AG08396 (cell line): Measurements from ENCODE around the gene NDUFV3.
A peak's percentile ranks its signal among the peaks of the same experiment; 100 is the strongest.
"Not testable (repeated sequence)": the region's sequence is repeated elsewhere in the genome, so short reads cannot be mapped to it uniquely, and the experiment has no call there.

Experiments used
- DNase-seq: peaks from one replicate; pipeline ENCODE4 v3.0.0; 2012; ENCODE audit warnings: low spot score, mixed read lengths

The NDUFV3 gene

GRCh38 chr21:42892931-42893755 is at the start of gene NDUFV3:
Gene NDUFV3 (plus strand): TSS chr21:42893309. CDS start chr21:42893334, 25 bp downstream.
- peak; percentile 99 for DNase-seq

GRCh38 chr21:42844411-42845113 is 48.5 kb upstream of the NDUFV3 start:
- no peak for DNase-seq

DNA sequence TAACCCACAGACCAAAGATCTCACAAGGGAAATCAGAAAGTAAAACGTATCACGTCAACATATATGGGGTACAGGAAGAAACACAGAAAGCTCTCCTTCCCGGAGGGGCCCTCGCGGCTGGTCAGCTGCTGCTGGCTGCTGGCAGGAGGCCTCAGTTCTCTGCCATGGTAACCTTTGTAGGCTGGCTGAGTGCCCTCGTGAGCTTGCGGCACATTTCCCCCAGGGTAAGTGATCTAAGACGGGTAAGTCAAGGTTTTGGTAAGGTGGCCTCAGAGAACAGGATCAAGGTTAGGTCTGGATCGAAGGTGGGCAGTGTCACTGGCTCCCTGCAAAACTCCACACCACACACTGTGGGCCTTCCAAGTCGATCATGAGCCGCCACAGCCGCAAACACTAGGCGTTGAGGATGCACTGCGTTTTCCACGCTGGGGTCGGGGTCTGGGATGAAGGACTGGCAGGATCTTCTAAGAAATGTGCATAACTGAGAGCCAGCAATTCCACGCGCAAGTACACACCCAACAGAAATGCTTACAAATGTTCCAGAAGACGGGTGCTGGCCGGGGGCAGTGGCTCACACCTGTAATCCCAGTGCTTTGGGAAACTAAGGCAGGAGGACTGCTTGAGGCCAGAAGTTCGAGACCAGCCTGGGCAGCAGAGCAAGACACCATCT is 47.7 kb upstream of the NDUFV3 start:
- DNase-seq = no peak

DNA sequence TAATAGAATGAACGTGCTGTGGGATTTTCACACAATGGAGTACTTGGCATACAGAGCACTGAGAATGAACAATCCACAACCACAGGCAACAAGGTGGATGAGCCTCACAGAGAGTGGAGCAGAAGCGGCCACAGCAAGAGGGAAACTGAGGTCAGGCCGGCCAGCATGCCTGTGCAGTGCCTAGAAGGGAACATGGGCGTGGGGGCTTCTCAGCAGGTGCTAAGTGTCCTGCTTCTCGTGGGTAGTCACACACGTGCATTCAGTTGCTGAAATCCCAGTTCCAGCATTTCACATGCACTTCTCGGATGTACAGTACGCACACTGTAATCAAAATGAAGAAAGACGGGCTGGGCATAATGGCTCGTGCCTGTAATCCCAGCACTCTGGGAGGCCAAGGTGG is 46.9 kb upstream of the NDUFV3 start:
- DNase-seq = no peak

- DNase-seq = no peak
Measured at GRCh38 chr21:42847051-42847707, 45.9 kb upstream of the NDUFV3 start.

DNA sequence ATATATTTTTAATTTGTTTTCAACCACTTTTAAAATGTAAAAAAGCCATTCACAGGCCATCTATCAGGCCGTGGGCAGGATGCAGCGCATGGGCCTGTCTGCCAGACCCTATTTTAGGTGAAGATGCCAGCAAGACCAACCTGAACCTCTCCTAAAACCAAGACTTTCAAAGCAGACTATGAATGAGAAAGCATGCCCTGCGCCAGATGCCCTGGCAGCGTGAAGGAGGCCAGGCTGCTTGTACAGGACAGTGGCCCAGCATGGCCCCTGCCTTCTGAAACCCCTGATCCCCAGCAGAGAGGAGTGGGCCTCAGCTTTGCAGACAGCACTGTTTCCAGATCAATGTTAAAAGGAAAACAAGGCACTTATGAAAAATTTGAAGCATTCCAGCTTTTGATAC is 45.4 kb upstream of the NDUFV3 start:
- no peak for DNase-seq

DNA sequence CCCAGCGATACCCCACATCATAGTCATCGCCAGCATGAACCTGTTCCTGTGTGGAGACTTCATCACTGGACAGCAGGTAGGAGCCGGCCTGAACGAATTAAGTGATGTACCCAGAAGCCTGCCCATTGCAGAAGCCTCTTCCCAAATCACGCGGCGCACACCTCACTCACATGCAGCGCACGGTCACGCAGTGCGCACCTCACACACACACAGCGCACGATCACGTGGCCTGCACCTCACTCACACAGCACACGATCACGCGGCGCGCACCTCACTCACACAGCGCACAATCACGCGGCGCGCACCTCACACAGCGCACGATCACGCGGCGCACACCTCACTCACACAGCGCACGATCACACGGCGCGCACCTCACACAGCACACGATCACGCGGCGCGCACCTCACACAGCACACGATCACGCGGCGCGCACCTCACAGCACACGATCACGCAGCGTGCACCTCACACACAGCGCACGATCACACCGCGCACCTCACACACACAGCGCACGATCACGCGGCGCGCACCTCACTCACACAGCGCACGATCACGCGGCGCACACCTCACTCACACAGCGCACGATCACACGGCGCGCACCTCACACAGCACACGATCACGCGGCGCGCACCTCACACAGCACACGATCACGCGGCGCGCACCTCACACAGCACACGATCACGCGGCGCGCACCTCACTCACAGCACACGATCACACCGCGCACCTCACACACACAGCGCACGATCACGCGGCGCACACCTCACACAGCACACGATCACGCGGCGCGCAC is 44.8 kb upstream of the NDUFV3 start:
- DNase-seq = not testable (repeated sequence)

GRCh38 chr21:42848932-42849758 is 44.0 kb upstream of the NDUFV3 start:
- no peak for DNase-seq

DNA sequence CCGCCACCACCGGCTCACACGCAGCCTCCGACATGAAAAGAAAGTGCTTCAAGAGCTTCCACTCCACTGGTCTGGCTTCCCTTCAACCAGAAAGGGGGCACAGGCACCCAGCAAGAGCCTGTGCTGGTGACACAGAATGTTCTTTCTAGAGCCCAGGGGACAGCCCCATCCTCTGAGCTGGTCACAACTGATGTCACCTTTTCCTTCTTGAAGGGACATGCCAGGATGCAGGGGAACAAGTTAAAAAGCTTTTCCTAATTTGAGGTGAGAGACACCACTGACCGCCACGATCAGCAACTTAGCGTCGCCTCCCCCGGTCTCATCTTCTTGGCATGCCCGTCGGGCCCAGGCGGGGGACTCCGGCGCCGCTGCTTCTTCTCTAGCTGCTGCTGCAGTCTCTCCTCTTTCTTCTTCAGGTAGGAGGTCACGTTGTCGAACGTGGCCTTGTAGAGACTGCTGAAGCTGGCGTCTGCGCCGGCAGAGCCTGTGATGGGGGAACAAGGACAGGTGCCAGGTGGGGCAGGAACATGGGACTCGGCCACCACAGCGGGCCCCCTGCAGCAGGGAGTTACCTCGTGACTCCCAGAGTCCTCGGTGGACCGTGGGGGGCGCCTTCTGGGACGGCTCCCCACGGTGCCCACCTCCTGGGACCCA is 43.2 kb upstream of the NDUFV3 start:
- no peak for DNase-seq

DNA sequence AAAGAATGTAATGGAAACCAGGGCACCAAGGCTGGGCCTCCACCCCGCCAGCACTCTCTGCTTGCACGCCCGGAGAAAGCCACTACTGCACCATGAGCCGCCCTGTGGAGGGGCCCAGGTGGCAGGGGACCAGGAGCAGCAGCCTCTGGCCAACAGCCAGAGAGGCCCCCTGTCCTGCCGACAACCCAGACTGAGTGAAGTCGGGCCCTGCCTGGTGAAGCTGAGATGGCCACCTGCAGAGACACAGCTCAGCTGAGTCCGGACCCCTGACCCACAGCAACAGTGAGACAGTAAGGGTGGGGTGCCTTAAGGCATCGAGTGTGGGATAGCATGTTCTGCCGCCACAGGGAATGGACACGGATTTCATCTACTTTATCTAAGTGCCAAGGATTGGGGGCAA is 42.6 kb upstream of the NDUFV3 start:
- no peak for DNase-seq

- DNase-seq = no peak
Measured at GRCh38 chr21:42850866-42851391, 42.2 kb upstream of the NDUFV3 start.

DNA sequence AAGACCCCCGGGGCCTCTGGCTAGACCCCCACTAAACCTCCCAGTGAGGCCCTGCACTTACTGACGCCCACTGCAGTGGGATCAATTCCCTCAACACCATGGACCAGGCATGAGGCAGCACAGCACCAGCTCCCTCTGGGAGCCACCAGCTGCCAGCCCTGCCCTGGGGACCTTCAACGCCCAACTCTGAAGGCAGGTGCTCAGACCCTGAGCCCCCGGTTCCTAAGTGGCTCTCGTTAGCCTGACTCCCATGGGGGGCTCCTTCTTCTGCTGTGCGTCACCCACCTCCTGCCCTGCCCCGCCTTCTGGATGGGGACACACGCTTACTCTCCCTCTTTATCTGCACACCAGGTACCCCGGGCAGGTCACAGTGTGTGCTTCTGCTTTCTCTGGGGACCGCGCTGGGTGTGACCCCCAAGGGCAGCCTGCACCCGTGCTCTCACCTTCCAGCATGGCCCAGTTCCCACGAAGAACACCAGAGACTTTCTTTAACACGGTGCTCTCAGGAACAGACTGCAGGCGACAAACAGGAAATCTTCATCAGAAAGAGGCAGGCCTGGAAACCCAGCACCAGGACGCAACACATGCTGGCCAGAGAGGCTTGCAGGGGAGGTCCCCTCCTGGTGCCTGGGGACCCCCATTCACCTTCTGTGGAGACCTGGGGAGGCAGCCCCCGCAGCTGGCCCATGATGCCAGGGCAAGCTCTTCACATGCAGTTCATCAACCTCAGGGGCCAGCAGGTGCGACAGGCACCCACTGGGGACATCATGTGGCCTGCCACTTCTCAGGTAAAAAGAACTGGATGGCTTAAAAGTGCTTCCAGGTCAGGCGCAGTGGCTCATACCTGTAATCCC is 41.1 kb upstream of the NDUFV3 start:
- no peak for DNase-seq

DNA sequence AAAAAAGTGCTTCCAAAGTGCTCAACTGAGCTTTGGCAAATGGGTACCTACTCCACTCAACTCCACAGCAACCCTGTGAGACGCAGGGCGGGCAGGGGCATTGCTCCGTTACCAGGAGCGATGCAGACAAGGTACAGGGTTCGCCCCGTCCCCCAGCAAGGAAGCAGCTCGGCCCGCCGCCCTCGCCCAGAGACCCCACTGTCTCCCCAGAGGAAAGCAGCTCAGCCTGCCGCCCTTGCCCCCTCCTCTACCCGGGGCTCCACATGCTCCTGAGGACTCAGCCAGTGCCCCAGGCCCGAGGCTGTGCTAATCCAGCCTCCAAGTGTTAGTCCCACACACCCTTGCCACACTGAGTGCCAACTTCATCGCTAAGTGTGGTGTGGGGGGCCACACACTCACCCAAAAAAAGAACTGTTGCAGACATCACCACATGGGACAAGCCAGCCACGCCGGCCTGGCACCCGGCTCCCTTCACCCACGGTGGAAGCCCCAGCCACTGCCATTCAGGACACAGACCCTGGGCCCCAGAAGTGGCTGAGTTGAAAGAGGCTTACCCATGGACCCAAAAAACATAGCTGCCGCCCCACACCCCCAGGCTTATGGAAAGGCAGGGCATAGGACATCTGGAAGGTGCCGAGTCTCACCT is 40.1 kb upstream of the NDUFV3 start:
- no peak for DNase-seq

GRCh38 chr21:42853621-42854020 is 39.5 kb upstream of the NDUFV3 start:
- no peak for DNase-seq

- DNase-seq = no peak
Measured at GRCh38 chr21:42854246-42855010, 38.7 kb upstream of the NDUFV3 start.

DNA sequence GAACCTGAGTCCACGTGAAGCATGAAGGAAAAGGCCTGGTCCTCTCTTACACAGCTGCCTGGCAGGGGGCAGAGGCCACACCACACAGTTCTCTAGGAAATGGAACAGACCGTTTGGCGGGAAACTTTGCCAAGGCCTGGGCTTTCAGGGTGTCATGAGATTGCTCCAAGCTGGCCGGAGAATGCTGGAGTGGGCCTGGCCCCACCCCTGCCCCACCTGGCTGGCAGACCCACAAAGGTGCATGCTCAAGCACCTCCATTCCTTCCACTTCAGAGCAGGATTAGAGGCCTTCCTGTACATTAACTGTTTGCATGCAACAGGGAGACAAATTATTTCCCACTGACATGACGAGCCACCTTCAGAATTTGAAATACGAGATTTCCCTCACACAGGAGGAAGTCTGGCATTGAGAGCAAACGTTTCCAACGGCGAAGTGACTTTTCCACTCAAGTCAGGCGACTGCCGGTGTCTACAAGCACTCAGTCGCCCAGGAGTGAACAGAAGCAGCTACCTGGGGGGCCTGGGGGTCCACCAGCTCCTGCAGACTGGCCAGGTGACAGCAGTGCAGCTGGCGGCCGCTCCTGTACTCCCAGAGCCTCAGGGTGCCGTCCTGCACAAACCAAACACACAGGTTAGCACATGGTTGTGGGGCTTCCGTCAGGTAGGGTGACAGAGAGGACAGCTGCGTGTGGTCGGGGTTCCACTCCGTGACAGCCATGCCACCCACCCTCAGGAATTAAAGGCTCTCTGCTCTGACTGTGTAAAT is 37.8 kb upstream of the NDUFV3 start:
- DNase-seq = no peak

- DNase-seq = no peak
Measured at GRCh38 chr21:42855937-42856335, 37.2 kb upstream of the NDUFV3 start.
